ENCODE results near the gene TREX2.

TREX2 gene

GRCh38 chrX:153456704-153457103, 10.8 kb upstream of the TREX2 start:
- DNase-seq (ENCODE audit: low spot score) = no peak

- no peak for DNase-seq (ENCODE audit: low spot score)
These were observed 10.3 kb upstream of the TREX2 start for GRCh38 chrX:153456161-153456560.

GRCh38 chrX:153455571-153455970, 9.7 kb upstream of the TREX2 start:
- no peak for DNase-seq (ENCODE audit: low spot score)

DNA sequence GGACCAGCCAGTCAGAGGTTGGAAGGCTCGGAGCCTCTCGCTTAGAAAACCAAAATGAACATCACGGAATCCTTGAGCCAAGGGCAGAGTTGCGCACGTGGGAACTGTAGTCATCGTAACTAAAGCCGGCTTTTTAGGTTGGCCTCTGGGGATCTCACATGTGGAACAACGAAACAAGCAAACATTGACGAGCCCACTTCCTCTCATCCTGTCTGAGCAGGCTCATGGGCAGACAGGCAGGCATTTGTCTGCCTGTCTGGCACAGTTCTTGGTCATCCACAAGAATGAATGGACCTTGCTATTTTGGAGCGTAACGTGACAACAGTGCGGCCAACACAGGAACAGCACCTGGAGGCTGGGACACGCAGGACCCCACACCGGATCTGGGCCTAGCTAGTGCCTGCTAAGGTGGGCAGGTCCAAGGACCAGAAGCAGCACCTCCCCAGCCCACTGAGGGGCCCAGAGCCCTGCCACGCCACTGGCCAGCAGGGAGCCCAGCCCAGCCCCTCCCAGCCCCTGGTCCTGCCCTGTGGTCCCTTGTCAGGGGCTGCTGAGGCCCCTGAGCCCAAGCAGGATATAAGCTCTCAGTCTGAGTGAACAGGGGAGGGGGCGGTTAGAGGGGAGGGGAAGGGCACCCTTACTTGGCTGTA, 9.2 kb upstream of the TREX2 start:
- DNase-seq (ENCODE audit: low spot score) = no peak

DNA sequence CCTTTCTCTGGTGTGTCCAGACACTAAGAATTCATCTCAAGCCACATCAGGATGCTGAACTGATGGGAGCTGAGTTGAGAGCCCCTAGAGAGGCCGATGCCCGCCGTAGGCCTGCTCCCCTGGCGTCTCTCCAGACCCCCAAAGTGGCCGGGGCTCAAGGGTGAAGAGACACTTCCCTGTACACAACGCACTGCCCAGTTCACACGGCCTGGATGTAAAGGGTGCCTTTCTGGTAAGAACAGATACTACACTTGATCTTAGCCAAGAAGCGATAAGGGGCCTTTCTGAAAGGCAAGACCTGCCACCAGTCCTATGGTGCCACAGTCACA, 5.1 kb upstream of the TREX2 start:
- no peak for DNase-seq (ENCODE audit: low spot score)

DNA sequence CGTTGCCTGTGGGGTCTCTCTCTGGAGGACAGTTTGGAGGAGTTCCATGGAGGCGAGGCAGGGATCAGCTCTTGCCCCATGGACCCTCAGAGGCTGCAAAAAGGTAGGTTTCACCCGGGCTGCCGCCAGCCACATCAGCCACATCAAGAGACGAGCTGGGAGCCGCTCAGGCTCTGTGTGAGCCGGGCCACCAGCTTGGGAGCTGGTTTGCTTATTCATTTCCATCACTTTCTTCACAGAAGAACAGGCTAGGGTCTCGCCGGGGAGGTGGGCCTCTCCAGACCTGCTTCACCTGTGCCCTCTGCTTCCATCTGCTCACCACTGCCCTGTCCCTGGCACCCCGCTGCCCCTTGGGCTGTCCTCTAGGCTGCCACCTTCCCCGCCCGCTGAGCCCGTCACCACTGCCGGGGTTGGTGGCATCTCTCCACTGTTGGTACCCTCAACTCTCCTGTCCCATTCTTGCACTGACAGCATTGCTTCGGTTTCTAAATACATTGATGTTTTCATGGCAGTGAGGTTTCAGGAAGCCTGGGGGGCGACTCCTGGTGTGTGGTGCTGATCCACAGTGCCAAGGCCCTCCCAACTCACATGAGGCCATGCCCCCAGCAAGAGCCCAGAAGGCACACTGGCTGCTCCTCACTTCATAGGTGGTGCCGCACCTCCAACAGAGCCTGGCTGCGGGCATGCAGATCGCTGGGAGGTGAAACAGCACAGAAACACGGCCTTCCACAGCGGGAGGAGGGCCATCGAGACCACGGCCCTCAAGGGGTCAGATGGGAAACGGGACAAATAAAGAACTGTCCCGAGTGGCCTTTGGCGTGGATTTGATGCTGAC, 4.5 kb upstream of the TREX2 start:
- DNase-seq (ENCODE audit: low spot score) = no peak

GRCh38 chrX:153449368-153450113, 3.7 kb upstream of the TREX2 start:
- no peak for DNase-seq (ENCODE audit: low spot score)

- DNase-seq (ENCODE audit: low spot score) = no peak
These were observed 2.9 kb upstream of the TREX2 start for GRCh38 chrX:153448556-153449367.

- no peak for DNase-seq (ENCODE audit: low spot score)
These were observed 1.7 kb upstream of the TREX2 start for GRCh38 chrX:153447581-153447960.

DNA sequence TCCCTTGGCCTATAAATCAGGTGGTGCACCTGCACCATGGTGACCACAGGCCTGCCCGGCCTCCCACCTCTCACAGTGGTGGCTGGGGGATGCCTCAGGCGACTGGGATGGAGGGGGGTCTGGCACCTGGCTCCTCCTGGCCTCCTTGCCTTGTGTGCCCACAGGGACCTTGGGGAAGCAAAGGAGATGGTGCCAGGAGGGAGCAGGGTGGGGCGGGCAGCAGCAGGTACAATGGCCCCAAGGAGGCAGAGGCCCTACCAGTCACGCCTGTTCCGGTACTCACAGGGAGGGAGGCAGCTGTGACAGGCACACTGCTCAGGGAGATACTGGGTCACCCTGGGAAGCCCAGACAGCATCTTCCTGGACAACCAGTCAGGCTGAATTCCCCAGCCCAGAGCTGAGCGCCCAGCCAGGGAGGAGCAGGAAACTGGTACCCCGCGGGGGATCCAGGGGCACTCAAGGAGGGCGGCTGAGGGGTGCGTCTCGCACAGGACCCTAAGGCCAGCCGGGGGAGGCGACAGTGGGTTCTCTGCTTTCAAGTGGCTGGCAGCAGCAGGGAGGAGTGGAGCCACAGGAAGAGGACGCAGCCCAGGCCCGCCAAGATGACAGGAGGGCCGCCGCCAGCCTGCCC, 1.2 kb upstream of the TREX2 start:
- DNase-seq (ENCODE audit: low spot score) = no peak

GRCh38 chrX:153446636-153446936, 730 bp upstream of the TREX2 start:
- no peak for DNase-seq (ENCODE audit: low spot score)

DNA sequence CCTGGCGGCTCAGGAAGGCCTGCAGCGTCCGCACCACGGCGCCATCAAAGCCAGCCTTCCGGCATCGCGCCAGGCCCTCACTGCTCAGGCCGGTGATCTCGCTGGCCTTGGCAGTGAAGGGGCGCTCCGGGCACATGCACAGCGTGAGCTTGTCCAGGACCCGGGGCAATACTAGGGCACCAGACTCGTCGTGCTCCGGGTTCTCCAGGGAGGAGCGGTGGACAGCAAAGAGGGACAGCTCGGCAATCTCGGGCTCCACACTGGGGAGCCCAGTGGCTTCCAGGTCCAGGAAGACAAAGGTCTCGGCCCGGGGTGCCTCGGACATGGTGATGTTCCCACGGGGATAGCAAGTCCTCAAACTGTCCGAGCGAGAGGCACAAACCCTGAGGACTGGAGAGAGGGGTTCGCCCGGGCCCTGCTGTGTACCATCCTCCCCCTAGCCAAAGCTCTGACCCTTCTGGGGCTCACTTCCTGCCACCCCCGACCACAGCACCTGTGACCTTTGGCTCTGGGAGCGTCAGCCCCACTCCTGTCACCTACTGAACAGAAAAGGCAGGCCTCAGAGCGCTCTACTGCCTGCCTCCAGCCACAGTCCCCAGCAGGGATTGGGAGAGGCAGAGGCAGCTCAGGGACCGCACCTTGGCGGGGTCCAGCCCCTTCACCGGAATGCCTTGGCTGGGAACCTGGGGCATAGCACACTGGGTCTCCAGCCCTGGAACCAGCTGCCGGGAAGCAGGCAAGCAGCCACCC, 575 bp downstream of the TREX2 start:
- no peak for DNase-seq (ENCODE audit: low spot score)

- no peak for DNase-seq (ENCODE audit: low spot score)
These were observed 1.4 kb downstream of the TREX2 start for GRCh38 chrX:153444333-153445011.

- DNase-seq (ENCODE audit: low spot score) = no peak
These were observed 2.2 kb downstream of the TREX2 start for GRCh38 chrX:153443476-153444332.

GRCh38 chrX:153442463-153442862, 3.4 kb downstream of the TREX2 start:
- DNase-seq (ENCODE audit: low spot score) = no peak

GRCh38 chrX:153441981-153442380, 3.9 kb downstream of the TREX2 start:
- no peak for DNase-seq (ENCODE audit: low spot score)

DNA sequence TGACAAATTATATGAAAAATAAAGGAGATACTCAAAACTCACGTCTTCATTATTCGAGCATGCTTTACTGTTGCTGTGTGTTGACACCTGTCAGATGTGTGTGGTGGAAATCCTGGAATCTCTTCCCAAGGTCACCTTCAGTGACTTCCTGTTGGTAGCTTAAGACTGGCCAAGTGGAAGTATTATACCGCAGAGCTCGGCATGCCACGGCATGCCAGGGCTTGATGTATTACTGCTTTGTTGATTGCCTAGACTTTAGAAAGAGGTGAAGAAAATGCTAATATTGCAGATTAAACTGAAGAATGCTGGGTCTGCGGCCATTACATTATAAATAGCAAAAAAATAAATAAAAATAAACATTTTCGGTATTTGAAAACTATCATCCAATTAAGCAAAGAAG, 4.6 kb downstream of the TREX2 start:
- DNase-seq (ENCODE audit: low spot score) = no peak

GRCh38 chrX:153440556-153441135, 5.2 kb downstream of the TREX2 start:
- DNase-seq (ENCODE audit: low spot score) = no peak

DNA sequence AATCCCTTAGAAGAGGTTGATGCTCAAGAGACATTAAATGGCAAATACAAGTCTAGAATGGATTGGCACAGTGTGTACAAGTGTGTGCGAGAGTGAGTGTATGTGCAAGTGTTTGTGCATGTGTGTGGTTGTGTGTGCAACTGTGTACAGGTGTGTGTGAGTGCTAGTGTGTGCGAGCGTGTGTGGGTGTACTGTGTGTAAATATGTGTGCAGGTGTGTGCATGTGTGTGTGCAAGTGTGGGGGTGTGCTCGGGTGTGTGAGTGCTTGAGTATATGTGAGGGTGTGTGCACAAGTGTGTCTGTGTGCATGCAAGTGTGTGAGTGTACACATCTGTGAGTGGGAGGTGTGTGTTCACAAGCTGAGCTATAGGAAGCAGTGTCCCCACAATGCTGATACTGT, 5.9 kb downstream of the TREX2 start:
- DNase-seq (ENCODE audit: low spot score) = no peak
